ENCODE data around the gene NIP7.

The NIP7 gene

DNA sequence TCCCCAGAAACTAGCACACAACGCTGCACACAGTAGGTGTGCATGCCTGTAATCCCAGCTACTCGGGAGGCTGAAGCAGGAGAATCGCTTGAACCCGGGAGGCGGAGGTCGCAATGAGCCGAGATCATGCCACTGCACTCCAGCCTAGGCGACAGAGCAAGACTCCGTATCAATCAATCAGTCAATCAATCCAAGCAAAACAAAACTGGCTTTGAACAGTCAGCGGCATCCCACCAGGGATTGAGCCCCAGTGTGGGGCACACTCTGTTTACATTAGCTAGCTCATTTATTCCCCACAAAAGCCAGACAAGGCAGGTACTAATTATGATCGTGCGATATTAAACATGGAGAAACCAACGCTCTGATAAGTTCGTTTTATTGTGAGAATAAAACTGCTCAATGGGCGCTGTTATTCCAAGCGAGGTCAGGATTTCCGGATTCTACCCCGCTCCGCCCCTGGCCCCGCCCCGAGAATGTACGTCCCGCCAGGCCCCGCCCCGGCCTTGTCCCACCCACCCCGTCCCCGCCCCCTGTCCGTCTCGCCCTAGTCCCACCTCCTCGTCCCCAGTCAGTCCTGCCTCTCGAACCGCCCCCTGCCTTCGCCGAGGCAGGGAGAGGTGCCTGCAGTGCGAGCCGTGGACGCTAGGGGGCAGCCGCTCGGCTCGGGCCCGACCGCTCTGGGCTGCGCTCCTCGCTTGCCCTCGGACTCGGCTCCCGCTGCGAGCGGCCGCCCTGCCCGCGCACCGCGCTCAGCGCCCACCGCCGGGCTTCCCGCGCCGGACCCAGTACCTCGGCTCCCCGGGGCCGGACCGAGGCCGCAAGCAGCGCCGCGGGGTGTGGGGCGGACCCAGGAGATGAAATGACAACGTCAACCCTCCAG, 28.7 kb upstream of the NIP7 start, which contains the start of gene VPS4A:
Gene VPS4A, plus strand, starts transcription at position 698 of the 880 bp plus-strand sequence. Its CDS starts 162 bp downstream, at position 860.
- H3K4me1 ChIP-seq (ENCODE audit: control insufficient read depth, insufficient read depth, low read length), result peaks cover 5% of the 10 kb centered on the region
- H3K27me3 ChIP-seq (ENCODE audit: control insufficient read depth, insufficient read depth, low read length), result no peaks in the 10 kb centered on the region
- H3K4me3 ChIP-seq (ENCODE audit: low read length), result peak within 1 kb of the TSS; percentile 89
- peak within 1 kb of the TSS; percentile 46 for H3K9ac ChIP-seq (ENCODE audit: low read length)
- H3K36me3 ChIP-seq (ENCODE audit: control insufficient read depth, insufficient read depth, low read length), result peaks cover 4% of the 10 kb centered on the region
- H3K27ac ChIP-seq (ENCODE audit: low read depth, low read length), result peak within 1 kb of the TSS; percentile 83

DNA sequence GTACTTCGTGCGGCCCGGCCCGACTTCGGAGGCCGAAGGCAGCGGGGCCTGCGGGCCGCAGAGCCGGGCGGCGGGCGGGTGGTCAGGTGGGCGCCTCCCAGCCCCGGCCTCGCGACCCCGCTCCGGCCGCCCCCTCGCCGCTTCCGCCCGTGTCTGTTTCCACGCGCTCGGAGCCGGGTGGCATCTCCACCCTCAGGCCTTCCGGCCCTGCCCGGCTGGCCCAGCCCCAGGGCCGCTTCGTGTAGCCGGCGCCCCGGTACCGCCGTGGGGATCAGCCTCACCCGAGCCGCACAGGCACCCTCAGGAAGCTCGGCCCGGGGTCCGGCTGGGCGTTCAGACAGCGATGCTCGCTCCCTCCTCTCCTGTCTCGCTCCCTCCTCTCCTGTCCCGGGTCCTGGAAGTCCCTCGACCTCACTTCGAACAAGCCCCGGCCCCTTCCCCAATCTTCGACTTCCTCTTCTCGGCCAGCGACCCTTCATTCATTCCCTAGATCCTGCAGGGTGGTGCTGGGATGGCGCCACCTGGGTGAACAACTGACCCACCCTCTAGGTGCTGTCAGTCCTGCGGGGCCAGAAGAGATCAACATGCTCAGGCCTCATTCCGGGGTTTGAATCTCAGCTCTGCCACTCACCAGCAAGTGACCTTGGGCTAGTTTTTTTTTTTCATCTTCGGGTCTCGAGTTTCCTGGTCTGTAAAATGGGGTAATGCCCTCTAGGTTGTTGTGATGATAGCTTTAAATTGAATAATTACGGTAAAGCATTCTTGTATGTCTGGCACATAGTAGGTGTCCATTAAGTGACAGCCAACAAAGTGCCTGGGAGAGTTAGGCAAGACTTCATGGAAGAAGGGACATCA, 27.8 kb upstream of the NIP7 start:
- Histone ChIP-seq H3K27me3 (ENCODE audit: control insufficient read depth, insufficient read depth, low read length) (no peaks in the 10 kb centered on the region), H3K27ac (ENCODE audit: low read depth, low read length) (peak overlapping the region; percentile 83)

DNA sequence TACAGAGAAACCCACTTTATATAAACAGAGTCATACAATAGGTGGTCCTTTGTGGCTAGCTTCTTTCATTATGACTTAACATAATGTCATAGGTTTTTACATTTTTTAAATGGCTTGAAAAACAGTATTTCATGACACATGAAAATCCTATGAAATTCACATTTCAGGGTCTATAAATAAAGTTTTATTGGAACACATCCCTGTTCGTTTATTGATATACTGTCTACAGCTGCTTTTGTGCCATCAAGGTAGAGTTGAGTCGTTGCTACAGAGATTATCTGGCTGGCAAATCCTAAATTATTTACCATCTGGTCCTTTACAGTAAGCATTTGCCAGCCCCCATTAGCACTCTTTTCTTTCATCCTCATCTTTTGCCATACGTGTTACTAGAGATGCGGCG, 26.1 kb upstream of the NIP7 start:
- H3K27me3 ChIP-seq (ENCODE audit: control insufficient read depth, insufficient read depth, low read length), result no peaks in the 10 kb centered on the region
- H3K27ac ChIP-seq (ENCODE audit: low read depth, low read length), result no peak overlapping the region
- H3K36me3 ChIP-seq (ENCODE audit: control insufficient read depth, insufficient read depth, low read length), result peaks cover 20% of the 10 kb centered on the region
- no peak overlapping the region for H3K9ac ChIP-seq (ENCODE audit: low read length)
- H3K4me3 ChIP-seq (ENCODE audit: low read length), result no peak overlapping the region
- peaks cover 5% of the 10 kb centered on the region for H3K4me1 ChIP-seq (ENCODE audit: control insufficient read depth, insufficient read depth, low read length)

More for the DNA sequence above, 27.8 kb upstream of the NIP7 start:
- H3K9ac ChIP-seq (ENCODE audit: low read length), result peak overlapping the region; percentile 46
- H3K4me3 ChIP-seq (ENCODE audit: low read length), result peak overlapping the region; percentile 89
- peaks cover 13% of the 10 kb centered on the region for H3K36me3 ChIP-seq (ENCODE audit: control insufficient read depth, insufficient read depth, low read length)
- peaks cover 5% of the 10 kb centered on the region for H3K4me1 ChIP-seq (ENCODE audit: control insufficient read depth, insufficient read depth, low read length)

DNA sequence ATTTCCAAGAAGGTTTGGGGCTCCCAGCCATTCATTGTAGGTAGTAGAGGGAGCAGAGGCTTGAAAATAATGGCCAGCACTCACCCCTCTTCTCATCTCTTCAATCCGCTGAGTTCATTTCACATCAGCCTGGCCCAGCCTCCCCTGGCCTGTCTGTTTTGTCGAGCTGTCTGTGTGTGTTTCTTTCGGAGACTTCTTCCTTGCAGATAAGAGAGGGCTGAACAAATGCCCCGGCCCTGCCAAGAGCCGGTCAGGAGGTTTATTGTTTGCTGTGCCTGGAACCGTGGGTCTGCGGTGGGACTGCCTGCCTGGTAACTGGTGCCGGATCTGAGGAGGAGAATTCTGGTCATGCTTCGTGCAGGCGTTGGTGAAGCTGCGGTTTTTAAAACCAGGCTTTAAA, 25.0 kb upstream of the NIP7 start:
- Histone ChIP-seq H3K4me3 (ENCODE audit: low read length) (no peak overlapping the region), H3K9ac (ENCODE audit: low read length) (no peak overlapping the region), H3K27me3 (ENCODE audit: control insufficient read depth, insufficient read depth, low read length) (no peaks in the 10 kb centered on the region), H3K36me3 (ENCODE audit: control insufficient read depth, insufficient read depth, low read length) (peaks cover 30% of the 10 kb centered on the region), H3K4me1 (ENCODE audit: control insufficient read depth, insufficient read depth, low read length) (peaks cover 5% of the 10 kb centered on the region), H3K27ac (ENCODE audit: low read depth, low read length) (no peak overlapping the region)

DNA sequence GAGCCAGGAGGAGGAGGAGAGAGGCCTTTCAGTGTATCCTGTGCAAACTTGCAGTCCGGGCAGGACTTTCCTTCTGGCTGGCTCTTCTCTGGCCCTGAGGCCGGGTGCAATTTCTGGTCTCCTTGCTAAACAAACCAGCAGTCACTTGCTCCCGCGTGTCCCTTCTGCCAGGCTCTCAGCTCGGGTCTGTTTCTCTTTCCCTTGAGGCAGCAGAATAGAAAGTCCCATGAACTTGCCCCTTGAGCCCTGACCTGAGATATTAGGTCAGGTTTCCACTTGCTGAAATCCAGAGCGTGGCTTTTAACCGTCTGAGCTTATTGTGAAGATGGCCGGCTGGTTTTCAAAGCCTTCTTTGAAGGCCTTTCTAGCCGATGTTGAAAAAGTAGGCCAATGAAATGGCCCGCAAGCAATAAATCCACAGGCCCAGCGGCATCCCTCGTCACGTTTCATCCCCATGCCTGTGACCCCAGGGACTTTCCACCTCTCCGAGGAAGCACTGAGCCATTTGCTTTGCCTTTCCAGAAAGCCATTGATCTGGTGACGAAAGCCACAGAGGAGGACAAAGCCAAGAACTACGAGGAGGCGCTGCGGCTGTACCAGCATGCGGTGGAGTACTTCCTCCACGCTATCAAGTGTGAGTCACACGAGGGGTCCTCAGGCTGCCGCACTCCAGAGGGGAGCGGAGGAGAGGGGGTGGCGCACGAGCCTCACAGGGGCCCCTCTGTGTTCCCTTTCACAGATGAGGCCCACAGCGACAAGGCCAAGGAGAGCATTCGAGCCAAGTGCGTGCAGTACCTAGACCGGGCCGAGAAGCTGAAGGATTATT, 23.9 kb upstream of the NIP7 start:
- Histone ChIP-seq H3K27me3 (ENCODE audit: control insufficient read depth, insufficient read depth, low read length) (no peaks in the 10 kb centered on the region), H3K9ac (ENCODE audit: low read length) (no peak overlapping the region), H3K27ac (ENCODE audit: low read depth, low read length) (no peak overlapping the region), H3K36me3 (ENCODE audit: control insufficient read depth, insufficient read depth, low read length) (peaks cover 42% of the 10 kb centered on the region), H3K4me1 (ENCODE audit: control insufficient read depth, insufficient read depth, low read length) (peaks cover 1% of the 10 kb centered on the region), H3K4me3 (ENCODE audit: low read length) (no peak overlapping the region)

DNA sequence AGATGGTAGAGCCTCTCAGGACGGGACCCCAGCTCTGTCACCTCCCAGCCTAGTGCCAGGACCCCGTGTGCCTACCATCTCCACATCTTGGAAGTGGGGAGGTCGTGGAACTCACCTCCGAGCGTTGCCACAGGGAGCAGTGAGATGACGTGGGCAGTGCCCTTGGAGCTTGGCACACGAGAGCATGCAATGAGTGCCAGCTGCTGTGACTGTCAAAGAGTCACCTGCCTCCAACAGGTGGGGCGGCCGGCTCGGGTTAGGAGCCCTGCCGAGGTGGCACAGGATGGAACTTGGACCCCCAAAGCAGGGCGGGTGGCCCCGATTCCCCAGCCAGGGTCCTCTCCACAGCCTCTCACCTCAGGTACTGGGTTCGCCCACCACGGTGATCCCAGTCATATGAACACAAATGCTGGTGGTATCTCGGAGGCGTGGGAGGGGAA, 23.0 kb upstream of the NIP7 start:
- no peaks in the 10 kb centered on the region for H3K27me3 ChIP-seq (ENCODE audit: control insufficient read depth, insufficient read depth, low read length)
- no peak overlapping the region for H3K9ac ChIP-seq (ENCODE audit: low read length)
- H3K27ac ChIP-seq (ENCODE audit: low read depth, low read length), result no peak overlapping the region
- peaks cover 50% of the 10 kb centered on the region for H3K36me3 ChIP-seq (ENCODE audit: control insufficient read depth, insufficient read depth, low read length)
- H3K4me3 ChIP-seq (ENCODE audit: low read length), result no peak overlapping the region
- H3K4me1 ChIP-seq (ENCODE audit: control insufficient read depth, insufficient read depth, low read length), result no peaks in the 10 kb centered on the region

DNA sequence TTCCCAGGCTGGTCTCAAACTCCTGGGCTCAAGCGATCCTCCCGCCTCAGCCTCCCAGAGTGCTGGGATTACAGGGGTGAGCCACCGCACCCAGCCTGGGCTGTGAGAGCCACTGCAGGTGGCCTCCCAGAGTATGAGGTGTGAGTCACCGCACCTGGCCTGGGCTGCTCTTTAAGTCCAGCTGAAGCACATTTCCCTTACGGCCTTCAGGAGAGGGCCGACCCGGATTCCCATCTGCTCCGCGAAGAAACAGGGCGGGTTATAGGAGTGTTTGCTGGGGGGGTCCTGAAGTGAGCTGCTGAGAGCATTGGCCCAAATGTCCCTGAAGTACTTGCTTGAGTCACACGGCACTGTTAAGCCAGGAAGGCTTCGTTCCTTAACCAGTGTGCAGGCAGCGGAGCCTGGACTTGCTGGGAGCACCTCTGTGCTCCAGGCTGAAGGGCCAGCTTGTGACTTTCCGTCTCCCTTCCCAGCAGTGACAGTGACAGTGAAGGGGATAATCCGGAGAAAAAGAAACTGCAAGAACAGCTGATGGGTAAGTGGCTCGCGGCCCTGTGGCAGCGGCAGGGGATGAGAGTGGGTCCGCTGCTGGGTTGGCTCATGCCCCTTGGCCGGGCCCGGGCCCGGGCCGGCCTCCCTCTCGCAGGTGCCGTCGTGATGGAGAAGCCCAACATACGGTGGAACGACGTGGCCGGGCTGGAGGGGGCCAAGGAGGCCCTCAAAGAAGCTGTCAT, 21.2 kb upstream of the NIP7 start:
- H3K27me3 ChIP-seq (ENCODE audit: control insufficient read depth, insufficient read depth, low read length), result no peaks in the 10 kb centered on the region
- no peak overlapping the region for H3K4me3 ChIP-seq (ENCODE audit: low read length)
- H3K36me3 ChIP-seq (ENCODE audit: control insufficient read depth, insufficient read depth, low read length), result peaks cover 66% of the 10 kb centered on the region
- H3K27ac ChIP-seq (ENCODE audit: low read depth, low read length), result no peak overlapping the region
- no peak overlapping the region for H3K9ac ChIP-seq (ENCODE audit: low read length)
- no peaks in the 10 kb centered on the region for H3K4me1 ChIP-seq (ENCODE audit: control insufficient read depth, insufficient read depth, low read length)

DNA sequence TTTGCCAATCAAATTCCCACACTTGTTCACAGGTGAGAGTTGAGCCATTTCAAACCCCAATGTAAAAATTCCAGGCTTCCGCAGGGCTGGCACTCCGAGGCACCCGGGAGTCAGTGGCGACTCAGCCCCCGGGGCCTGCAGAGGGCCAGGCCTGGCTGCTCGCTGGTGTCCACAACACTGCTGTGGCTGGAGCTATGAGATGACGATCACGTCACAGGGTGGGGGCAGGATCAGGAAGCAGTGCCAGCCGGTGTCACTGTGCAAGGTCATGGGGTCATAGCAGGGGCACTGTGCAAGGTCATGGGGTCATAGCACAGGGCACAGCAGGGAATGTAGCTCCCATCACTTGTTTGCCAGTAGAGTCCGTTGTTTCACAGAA, 20.7 kb upstream of the NIP7 start:
- H3K27me3 ChIP-seq (ENCODE audit: control insufficient read depth, insufficient read depth, low read length), result no peaks in the 10 kb centered on the region
- peaks cover 67% of the 10 kb centered on the region for H3K36me3 ChIP-seq (ENCODE audit: control insufficient read depth, insufficient read depth, low read length)
- H3K4me3 ChIP-seq (ENCODE audit: low read length), result no peak overlapping the region
- H3K4me1 ChIP-seq (ENCODE audit: control insufficient read depth, insufficient read depth, low read length), result no peaks in the 10 kb centered on the region
- no peak overlapping the region for H3K9ac ChIP-seq (ENCODE audit: low read length)
- no peak overlapping the region for H3K27ac ChIP-seq (ENCODE audit: low read depth, low read length)

DNA sequence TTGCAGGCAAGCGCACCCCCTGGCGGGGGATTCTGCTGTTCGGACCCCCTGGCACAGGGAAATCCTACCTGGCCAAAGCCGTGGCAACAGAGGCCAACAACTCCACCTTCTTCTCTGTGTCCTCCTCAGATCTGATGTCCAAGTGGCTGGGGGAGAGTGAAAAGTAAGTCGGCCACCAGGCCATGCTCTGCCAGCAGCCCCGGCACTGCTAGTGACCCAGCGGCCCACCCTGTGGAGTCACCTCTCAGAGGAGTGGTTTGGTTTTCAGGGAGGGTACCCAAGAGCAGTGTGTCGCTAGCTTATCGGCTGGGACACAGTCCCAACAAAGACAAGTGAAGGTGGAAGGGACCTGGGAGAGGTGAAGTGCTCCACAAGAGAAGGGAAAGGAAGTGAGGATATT, 20.2 kb upstream of the NIP7 start:
- peaks cover 70% of the 10 kb centered on the region for H3K36me3 ChIP-seq (ENCODE audit: control insufficient read depth, insufficient read depth, low read length)
- no peak overlapping the region for H3K9ac ChIP-seq (ENCODE audit: low read length)
- H3K4me1 ChIP-seq (ENCODE audit: control insufficient read depth, insufficient read depth, low read length), result no peaks in the 10 kb centered on the region

DNA sequence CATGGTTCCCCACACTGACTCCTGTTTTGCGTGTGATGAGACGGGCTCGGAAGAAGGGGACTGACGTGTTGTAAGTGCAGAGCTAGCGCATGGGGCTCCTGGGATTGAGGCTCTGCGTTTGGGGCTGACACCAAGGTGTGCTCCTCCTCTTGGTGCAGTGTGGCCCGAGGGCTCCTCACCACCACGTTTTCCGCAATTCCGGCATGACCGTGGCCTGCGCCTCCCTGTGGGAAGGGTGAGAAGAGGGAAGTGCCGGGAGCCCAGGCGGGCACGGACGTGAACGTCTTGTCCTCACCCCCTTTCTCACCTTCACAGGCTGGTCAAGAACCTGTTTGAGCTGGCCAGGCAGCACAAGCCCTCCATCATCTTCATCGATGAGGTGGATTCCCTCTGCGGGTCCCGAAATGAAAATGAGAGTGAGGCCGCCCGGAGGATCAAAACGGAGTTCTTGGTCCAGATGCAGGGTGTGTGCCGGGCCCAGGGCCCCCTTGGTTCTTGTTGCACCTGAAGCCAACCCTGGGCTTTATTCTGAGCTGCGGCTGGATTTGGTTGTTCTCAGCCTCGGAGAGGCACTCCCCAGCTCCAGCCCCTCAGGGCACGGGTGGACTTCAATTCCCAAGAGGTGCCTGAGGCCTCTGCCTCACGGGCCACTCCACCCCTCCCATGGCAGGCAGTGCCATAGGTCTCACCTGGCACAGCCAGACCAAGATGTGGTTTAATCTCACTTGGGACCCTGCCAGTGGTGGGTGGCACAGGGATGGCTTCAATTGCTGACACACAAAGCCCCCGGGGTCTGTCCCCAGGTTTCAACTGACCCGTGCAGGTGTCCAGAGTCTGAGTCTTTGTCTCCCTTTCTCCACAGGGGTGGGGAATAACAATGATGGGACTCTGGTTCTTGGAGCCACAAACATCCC, 19.5 kb upstream of the NIP7 start:
- H3K27ac ChIP-seq (ENCODE audit: low read depth, low read length), result no peak overlapping the region
- H3K36me3 ChIP-seq (ENCODE audit: control insufficient read depth, insufficient read depth, low read length), result peaks cover 71% of the 10 kb centered on the region
- H3K27me3 ChIP-seq (ENCODE audit: control insufficient read depth, insufficient read depth, low read length), result no peaks in the 10 kb centered on the region
- no peak overlapping the region for H3K4me3 ChIP-seq (ENCODE audit: low read length)
- no peak overlapping the region for H3K9ac ChIP-seq (ENCODE audit: low read length)
- H3K4me1 ChIP-seq (ENCODE audit: control insufficient read depth, insufficient read depth, low read length), result no peaks in the 10 kb centered on the region

More for the DNA sequence above, 20.2 kb upstream of the NIP7 start:
- H3K4me3 ChIP-seq (ENCODE audit: low read length), result no peak overlapping the region
- no peaks in the 10 kb centered on the region for H3K27me3 ChIP-seq (ENCODE audit: control insufficient read depth, insufficient read depth, low read length)
- no peak overlapping the region for H3K27ac ChIP-seq (ENCODE audit: low read depth, low read length)

DNA sequence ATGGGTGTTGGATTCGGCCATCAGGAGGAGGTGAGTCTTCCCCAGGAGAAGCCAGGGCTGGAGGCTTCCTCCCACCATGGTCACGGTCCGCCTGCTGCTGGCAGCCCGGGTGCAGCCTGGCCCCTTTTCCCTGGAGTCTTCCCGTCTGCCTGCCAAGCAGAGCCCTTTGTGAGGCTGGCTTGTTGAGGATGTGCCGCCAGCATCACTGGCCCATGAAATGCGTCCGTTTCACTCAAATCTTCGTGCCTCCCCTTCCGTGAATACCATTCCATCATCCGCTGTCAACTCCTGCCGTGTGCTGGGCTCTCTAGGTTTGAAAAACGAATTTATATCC, 18.9 kb upstream of the NIP7 start:
- H3K27ac ChIP-seq (ENCODE audit: low read depth, low read length), result no peak overlapping the region
- H3K36me3 ChIP-seq (ENCODE audit: control insufficient read depth, insufficient read depth, low read length), result peaks cover 69% of the 10 kb centered on the region
- H3K4me1 ChIP-seq (ENCODE audit: control insufficient read depth, insufficient read depth, low read length), result no peaks in the 10 kb centered on the region
- H3K27me3 ChIP-seq (ENCODE audit: control insufficient read depth, insufficient read depth, low read length), result no peaks in the 10 kb centered on the region
- no peak overlapping the region for H3K9ac ChIP-seq (ENCODE audit: low read length)
- no peak overlapping the region for H3K4me3 ChIP-seq (ENCODE audit: low read length)

Measured in rectal smooth muscle tissue (tissue), 1 donor.